GM18519 (cell line): ENCODE results near the gene BRF1.

Experiments used
- ATAC-seq: cut with Tn5 transposase; IDR thresholded peaks from one replicate; pipeline ENCODE4 v1.9.1; 2021; ENCODE audit warnings: mild to moderate bottlenecking, moderate library complexity; ENCODE audit not compliant: unreplicated experiment, low FRiP score

BRF1 gene

GRCh38 chr14:105180592-105181548 is 119.9 kb downstream of the BRF1 start, which contains the start of gene NUDT14:
Gene NUDT14 (minus strand): TSS chr14:105181312. CDS start chr14:105181209, 103 bp downstream.
- no peak for ATAC-seq

GRCh38 chr14:105179191-105179590 is 121.6 kb downstream of the BRF1 start:
- no peak for ATAC-seq

- no peak for ATAC-seq
These were observed 122.0 kb downstream of the BRF1 start for GRCh38 chr14:105178868-105179140.

GRCh38 chr14:105178069-105178867 is 122.5 kb downstream of the BRF1 start:
- ATAC-seq, result no peak

GRCh38 chr14:105177082-105177481 is 123.7 kb downstream of the BRF1 start:
- no peak for ATAC-seq

- no peak for ATAC-seq
These were observed 124.3 kb downstream of the BRF1 start for GRCh38 chr14:105176513-105176912.

- no peak for ATAC-seq
These were observed 126.6 kb downstream of the BRF1 start for GRCh38 chr14:105173901-105174894.

- ATAC-seq, result no peak
These were observed 127.7 kb downstream of the BRF1 start for GRCh38 chr14:105173145-105173544.

- no peak for ATAC-seq
These were observed 128.3 kb downstream of the BRF1 start for GRCh38 chr14:105172476-105172875.

- no peak for ATAC-seq
These were observed 129.7 kb downstream of the BRF1 start for GRCh38 chr14:105171004-105171673.

- no peak for ATAC-seq
These were observed 130.8 kb downstream of the BRF1 start for GRCh38 chr14:105169776-105170655.

GRCh38 chr14:105168979-105169507 is 131.8 kb downstream of the BRF1 start:
- no peak for ATAC-seq

- ATAC-seq, result no peak
These were observed 132.3 kb downstream of the BRF1 start, which contains the start of gene JAG2 for GRCh38 chr14:105168496-105168978. Gene JAG2 (minus strand): TSS chr14:105168776. CDS start chr14:105168420, 356 bp downstream.

GRCh38 chr14:105168093-105168420 is 132.7 kb downstream of the BRF1 start:
- ATAC-seq, result no peak

- no peak for ATAC-seq
These were observed 133.3 kb downstream of the BRF1 start for GRCh38 chr14:105167303-105168092.

GRCh38 chr14:105166571-105167302 is 134.1 kb downstream of the BRF1 start:
- no peak for ATAC-seq
